ENCODE results near the gene GPANK1. TPM values are rescaled to one million over a fixed set of nuclear protein-coding genes. Genes with fewer than 3 reads are reported as not detected.
A peak's percentile ranks its signal among the peaks of the same experiment; 100 is the strongest.

Gene GPANK1
- total and polyA plus RNA-seq, 9 of the 15 experiments (the other 6 are each of a cell fraction or from before 2014, with no cell fraction given), result 32.2 to 111 (median 46.3) TPM

DNA sequence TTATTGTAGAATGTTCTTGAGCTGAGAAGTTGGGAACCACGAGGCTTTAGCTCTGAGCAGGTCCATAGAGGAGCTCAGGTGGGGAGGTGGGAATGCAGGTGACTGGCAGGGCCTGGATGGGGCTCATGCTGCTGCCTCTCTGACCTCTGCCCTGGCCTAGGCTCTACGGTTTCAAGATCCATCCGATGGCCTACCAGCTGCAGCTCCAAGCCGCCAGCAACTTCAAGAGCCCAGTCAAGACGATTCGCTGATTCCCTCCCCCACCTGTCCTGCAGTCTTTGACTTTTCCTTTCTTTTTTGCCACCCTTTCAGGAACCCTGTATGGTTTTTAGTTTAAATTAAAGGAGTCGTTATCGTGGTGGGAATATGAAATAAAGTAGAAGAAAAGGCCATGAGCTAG is 4.9 kb upstream of the GPANK1 start, which contains the start of gene LY6G5B:
LY6G5B (plus strand) TSS at position 301 of the 400 bp plus-strand sequence. CDS start 975 bp downstream, outside the sequence.
- Histone ChIP-seq H3K27ac (ENCODE audit: extremely low read depth, low read depth, low read length) (no peak within 1 kb of the TSS), H3K79me2 (ENCODE audit: control insufficient read depth, insufficient read depth, low read length) (peaks cover 45% of the 10 kb centered on the region), H3K9me3 (replicated peaks; ENCODE audit: control insufficient read depth, insufficient read depth, low read depth, low read length) (no peaks in the 10 kb centered on the region), H3K4me2 (ENCODE audit: insufficient read depth, low read length) (no peak within 1 kb of the TSS), H3K4me3 (no peak within 1 kb of the TSS), H3K36me3 (ENCODE audit: control insufficient read depth, insufficient read depth, low read length) (peaks cover 71% of the 10 kb centered on the region), H3K4me1 (replicated peaks in 1 of 2; ENCODE audit: control insufficient read depth in 2 of 2, insufficient read depth in 2 of 2, low read length in 2 of 2) (peaks cover 5 to 11% of the 10 kb centered on the region in 2 experiments; a peak in 3 of 5 replicates), H3K9ac (ENCODE audit: insufficient read depth in 1 of 2, low read depth in 2 of 2, low read length in 2 of 2) (peak within 1 kb of the TSS in 1 of 2 experiments; percentile 69; a peak in 2 of 4 replicates), H2AFZ (ENCODE audit: low read depth, low read length) (no peak within 1 kb of the TSS), H3K9me1 (ENCODE audit: control insufficient read depth, insufficient read depth, low read length) (no peaks in the 10 kb centered on the region), H3K27me3 (ENCODE audit: control insufficient read depth in 2 of 2, insufficient read depth in 2 of 2, low read length in 2 of 2) (no peaks in the 10 kb centered on the region), H4K20me1 (replicated peaks; ENCODE audit: control insufficient read depth, insufficient read depth, low read length) (0 out of 2 replicates have a peak, but pooled peaks cover 3% of the 10 kb centered on the region)
- in situ Hi-C loops (cut with MboI) (no loop called here), intact Hi-C loops (cut with micrococcal nuclease) (loop anchor here (10.0 kb wide), 1 partner anchor 505 kb away; the partner anchor contains the start of genes AGPAT1 and RNF5)
- no peak for ATAC-seq
- FAIRE-seq, result no peak
- no peak for DNase-seq (ENCODE audit: extremely low read depth in 1 of 4, low spot score in 3 of 4)
- POLR2A ChIA-PET, result interaction anchor here (0.6 to 2.6 kb wide), 13 partner anchors 8 to 174 kb away, joined by 3 to 14 read pairs (median 3); partner anchors contain the start of genes ABHD16A, C6orf47, LSM2 and MSH5
- 83% methylated on average over 8 of the region's 8 CpGs for WGBS (ENCODE audit: insufficient coverage, low coverage, missing lambda C conversion rate)
- no TSS peak for BruUV-seq (replicated peaks)
- CTCF ChIA-PET (ENCODE audit: low intra/inter-chr PET ratio), result no interaction called here
- TF ChIP-seq CXXC5 (CRISPR knock-in tag; IDR thresholded peaks at IDR 0.05) (no peak), POLR2AphosphoS2 (IDR thresholded peaks at IDR 0.05; ENCODE audit: low read length) (0 out of 2 replicates have a peak, but pooled peaks have one; percentile 6), SMARCE1 (IDR thresholded peaks at IDR 0.05) (no peak), MYNN (IDR thresholded peaks at IDR 0.05) (no peak), MYNN (CRISPR knock-in tag; IDR thresholded peaks at IDR 0.05) (no peak), ZNF717 (CRISPR knock-in tag; IDR thresholded peaks at IDR 0.05) (no peak), ARID1B (IDR thresholded peaks at IDR 0.05) (no peak), FOXM1 (IDR thresholded peaks at IDR 0.05; ENCODE audit: low read depth) (no peak), FOXM1 (CRISPR knock-in tag; IDR thresholded peaks at IDR 0.05; ENCODE audit: low read depth) (0 out of 2 replicates have a peak, but pooled peaks have one; percentile 35)
- TF ChIP-seq, protein P1, sequence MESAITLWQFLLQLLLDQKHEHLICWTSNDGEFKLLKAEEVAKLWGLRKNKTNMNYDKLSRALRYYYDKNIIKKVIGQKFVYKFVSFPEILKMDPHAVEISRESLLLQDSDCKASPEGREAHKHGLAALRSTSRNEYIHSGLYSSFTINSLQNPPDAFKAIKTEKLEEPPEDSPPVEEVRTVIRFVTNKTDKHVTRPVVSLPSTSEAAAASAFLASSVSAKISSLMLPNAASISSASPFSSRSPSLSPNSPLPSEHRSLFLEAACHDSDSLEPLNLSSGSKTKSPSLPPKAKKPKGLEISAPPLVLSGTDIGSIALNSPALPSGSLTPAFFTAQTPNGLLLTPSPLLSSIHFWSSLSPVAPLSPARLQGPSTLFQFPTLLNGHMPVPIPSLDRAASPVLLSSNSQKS (CRISPR knock-in tag; IDR thresholded peaks at IDR 0.05), result no peak
- TF ChIP-seq, protein P2, sequence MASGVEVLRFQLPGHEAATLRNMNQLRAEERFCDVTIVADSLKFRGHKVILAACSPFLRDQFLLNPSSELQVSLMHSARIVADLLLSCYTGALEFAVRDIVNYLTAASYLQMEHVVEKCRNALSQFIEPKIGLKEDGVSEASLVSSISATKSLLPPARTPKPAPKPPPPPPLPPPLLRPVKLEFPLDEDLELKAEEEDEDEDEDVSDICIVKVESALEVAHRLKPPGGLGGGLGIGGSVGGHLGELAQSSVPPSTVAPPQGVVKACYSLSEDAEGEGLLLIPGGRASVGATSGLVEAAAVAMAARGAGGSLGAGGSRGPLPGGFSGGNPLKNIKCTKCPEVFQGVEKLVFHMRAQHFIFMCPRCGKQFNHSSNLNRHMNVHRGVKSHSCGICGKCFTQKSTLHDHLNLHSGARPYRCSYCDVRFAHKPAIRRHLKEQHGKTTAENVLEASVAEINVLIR (CRISPR knock-in tag; IDR thresholded peaks at IDR 0.05), result no peak
- TF ChIP-seq, protein P3, sequence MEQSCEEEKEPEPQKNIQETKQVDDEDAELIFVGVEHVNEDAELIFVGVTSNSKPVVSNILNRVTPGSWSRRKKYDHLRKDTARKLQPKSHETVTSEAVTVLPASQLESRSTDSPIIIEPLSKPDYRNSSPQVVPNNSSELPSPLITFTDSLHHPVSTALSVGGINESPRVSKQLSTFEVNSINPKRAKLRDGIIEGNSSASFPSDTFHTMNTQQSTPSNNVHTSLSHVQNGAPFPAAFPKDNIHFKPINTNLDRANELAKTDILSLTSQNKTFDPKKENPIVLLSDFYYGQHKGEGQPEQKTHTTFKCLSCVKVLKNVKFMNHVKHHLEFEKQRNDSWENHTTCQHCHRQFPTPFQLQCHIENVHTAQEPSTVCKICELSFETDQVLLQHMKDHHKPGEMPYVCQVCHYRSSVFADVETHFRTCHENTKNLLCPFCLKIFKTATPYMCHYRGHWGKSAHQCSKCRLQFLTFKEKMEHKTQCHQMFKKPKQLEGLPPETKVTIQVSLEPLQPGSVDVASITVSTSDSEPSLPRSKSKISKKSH (CRISPR knock-in tag; IDR thresholded peaks at IDR 0.05), result no peak
- TF ChIP-seq, protein P4, sequence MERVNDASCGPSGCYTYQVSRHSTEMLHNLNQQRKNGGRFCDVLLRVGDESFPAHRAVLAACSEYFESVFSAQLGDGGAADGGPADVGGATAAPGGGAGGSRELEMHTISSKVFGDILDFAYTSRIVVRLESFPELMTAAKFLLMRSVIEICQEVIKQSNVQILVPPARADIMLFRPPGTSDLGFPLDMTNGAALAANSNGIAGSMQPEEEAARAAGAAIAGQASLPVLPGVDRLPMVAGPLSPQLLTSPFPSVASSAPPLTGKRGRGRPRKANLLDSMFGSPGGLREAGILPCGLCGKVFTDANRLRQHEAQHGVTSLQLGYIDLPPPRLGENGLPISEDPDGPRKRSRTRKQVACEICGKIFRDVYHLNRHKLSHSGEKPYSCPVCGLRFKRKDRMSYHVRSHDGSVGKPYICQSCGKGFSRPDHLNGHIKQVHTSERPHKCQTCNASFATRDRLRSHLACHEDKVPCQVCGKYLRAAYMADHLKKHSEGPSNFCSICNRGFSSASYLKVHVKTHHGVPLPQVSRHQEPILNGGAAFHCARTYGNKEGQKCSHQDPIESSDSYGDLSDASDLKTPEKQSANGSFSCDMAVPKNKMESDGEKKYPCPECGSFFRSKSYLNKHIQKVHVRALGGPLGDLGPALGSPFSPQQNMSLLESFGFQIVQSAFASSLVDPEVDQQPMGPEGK (CRISPR knock-in tag; IDR thresholded peaks at IDR 0.05; ENCODE audit: borderline replicate concordance), result no peak
- TF ChIP-seq, protein P5, sequence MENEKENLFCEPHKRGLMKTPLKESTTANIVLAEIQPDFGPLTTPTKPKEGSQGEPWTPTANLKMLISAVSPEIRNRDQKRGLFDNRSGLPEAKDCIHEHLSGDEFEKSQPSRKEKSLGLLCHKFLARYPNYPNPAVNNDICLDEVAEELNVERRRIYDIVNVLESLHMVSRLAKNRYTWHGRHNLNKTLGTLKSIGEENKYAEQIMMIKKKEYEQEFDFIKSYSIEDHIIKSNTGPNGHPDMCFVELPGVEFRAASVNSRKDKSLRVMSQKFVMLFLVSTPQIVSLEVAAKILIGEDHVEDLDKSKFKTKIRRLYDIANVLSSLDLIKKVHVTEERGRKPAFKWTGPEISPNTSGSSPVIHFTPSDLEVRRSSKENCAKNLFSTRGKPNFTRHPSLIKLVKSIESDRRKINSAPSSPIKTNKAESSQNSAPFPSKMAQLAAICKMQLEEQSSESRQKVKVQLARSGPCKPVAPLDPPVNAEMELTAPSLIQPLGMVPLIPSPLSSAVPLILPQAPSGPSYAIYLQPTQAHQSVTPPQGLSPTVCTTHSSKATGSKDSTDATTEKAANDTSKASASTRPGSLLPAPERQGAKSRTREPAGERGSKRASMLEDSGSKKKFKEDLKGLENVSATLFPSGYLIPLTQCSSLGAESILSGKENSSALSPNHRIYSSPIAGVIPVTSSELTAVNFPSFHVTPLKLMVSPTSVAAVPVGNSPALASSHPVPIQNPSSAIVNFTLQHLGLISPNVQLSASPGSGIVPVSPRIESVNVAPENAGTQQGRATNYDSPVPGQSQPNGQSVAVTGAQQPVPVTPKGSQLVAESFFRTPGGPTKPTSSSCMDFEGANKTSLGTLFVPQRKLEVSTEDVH (IDR thresholded peaks at IDR 0.05; ENCODE audit: low read depth, partially characterized antibody), result no peak
